Stimulated activated CD8-positive, alpha-beta memory T cell treated with anti-CD3 and anti-CD28 coated beads, Interleukin-15, amount 100 ng/mL, for 48 hours (primary cell): Measurements from ENCODE around the gene LRRC56.

Experiments used
- DNase-seq, 2 donors: peaks; one replicate each; pipeline ENCODE4 v3.0.0-alpha.2; 2020; ENCODE audit warnings: low read depth in 2 of 2

The LRRC56 gene

DNA sequence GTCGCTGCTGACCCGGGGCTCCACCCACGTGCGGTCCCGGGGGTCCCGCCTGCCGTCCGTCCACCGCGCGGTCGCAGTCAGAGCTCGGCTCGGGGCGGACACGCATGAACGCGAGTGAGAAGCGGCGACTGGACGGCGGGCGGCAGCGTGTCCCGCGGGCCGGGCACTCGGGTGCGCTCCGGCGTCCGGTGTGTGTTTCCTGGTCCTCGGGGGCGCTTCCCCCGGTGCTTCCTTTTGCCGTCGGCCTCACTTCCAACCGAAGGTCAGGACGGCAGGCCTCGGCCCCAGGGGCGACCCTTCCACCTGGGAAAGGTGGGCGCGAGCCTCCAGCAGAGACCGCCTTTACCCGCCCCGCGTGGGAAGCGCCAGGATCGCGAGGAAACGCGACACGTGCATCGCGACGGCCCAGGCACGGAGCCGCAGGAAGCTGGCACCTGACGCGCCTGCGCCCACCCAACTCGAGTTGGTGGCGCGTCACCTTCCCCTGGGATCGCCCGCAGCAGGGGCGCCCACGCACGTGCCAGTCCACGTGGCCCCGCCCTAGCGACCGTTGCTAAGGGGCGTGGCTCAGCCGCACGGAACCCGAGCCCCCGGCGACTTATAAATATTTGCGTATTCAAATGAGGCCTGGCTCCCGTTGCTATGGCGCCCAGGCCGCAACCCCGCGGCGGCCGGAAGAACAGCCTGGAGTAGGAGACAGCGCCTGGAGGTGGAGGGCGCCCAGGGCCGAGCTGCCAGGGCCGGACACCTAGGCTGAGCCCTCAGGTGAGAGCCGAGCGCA is at the start of gene LRRC56:
Gene LRRC56, plus strand, starts transcription at position 687 of the 781 bp plus-strand sequence. CDS start 3,158 bp downstream, outside the sequence.
- DNase-seq: peak; percentile 87 to 90

DNA sequence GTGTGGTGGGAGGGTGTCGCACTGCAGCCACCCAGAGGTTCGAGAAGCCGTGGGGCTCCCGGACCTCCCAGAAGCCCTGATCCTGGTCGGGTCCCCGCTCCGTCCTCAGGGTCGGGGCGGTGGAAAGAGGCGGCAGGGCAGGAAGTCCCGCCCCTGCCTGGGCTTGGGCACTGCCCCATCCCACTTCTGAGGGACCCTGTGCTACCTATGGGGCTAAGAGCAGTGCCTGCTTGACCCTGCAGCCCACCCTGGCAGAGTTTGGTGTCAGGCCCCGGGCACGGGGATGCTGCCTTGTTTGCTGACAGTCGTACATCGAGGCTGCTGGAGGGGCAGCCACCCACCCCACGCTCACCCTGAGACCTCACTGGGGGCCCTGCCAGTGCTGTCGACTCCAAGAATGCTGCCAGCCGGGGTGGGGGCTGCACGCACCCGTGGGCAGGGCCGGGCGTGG is 49.7 kb upstream of the LRRC56 start:
- no peak for DNase-seq

- DNase-seq: no peak
Measured at GRCh38 chr11:488062-488461, 49.3 kb upstream of the LRRC56 start.

GRCh38 chr11:488579-488978 is 48.7 kb upstream of the LRRC56 start:
- DNase-seq: no peak

DNA sequence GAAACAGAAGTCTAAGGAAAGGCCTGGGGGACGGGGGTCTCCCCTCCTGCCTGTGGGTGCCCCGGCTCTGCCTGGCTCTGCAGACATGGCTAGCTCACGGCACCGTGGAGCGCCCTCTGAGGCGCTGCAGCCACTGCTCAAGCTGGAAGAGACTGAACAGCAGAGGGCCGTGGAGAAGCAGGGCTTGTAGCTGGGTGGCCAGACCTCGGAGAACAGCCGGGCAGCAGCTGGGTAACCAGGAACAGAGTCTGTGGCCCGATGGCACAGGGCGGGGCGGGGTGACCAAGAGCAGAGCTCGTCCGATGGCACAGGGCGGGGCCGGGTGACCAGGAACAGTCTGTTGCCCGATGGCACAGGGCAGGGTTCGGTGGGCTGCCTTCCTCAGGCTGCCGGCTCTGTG is 48.3 kb upstream of the LRRC56 start:
- DNase-seq: no peak

GRCh38 chr11:489610-490185 is 47.6 kb upstream of the LRRC56 start:
- DNase-seq: no peak

- DNase-seq: no peak
Measured at GRCh38 chr11:490186-490929, 47.0 kb upstream of the LRRC56 start.

- DNase-seq: no peak
Measured at GRCh38 chr11:490930-491260, 46.4 kb upstream of the LRRC56 start.

GRCh38 chr11:491358-491757 is 46.0 kb upstream of the LRRC56 start:
- DNase-seq: no peak

GRCh38 chr11:492427-493226 is 44.7 kb upstream of the LRRC56 start:
- no peak for DNase-seq

GRCh38 chr11:494761-495536 is 42.4 kb upstream of the LRRC56 start:
- DNase-seq: no peak

- no peak for DNase-seq
Measured at GRCh38 chr11:495537-495931, 41.8 kb upstream of the LRRC56 start.

- DNase-seq: no peak
Measured at GRCh38 chr11:496834-497564, 40.3 kb upstream of the LRRC56 start.

DNA sequence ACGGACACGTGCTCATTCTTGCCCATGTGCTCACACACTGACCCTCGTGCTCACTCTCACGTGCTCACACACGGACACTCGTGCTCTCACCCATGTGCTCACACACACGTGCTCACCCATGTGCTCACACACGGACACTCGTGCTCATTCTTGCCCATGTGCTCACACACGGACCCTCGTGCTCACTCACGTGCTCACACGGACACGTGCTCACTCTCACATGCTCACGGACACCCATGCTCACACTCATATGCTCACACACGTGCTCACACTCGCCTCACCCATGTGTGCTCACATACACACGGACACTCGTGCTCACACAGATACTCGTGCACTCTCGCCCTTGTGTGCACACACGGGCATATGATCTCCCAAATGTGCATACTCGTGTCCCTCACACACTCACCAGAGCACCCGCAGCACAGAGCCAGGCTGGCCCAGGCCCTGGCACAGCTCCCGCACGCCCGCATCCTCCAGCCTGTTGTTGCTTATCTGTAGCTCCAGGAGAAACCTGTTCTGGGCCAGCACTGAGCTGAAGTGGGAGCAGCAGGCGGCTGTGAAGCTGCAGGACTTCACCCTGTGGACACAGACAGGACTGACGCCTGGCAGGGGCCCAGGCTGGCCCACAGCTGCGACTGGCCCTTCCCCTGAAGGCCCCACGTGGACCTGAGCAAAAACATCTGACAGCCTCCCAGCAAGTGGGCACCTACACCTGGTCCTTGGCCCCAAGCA is 39.6 kb upstream of the LRRC56 start:
- no peak for DNase-seq

DNA sequence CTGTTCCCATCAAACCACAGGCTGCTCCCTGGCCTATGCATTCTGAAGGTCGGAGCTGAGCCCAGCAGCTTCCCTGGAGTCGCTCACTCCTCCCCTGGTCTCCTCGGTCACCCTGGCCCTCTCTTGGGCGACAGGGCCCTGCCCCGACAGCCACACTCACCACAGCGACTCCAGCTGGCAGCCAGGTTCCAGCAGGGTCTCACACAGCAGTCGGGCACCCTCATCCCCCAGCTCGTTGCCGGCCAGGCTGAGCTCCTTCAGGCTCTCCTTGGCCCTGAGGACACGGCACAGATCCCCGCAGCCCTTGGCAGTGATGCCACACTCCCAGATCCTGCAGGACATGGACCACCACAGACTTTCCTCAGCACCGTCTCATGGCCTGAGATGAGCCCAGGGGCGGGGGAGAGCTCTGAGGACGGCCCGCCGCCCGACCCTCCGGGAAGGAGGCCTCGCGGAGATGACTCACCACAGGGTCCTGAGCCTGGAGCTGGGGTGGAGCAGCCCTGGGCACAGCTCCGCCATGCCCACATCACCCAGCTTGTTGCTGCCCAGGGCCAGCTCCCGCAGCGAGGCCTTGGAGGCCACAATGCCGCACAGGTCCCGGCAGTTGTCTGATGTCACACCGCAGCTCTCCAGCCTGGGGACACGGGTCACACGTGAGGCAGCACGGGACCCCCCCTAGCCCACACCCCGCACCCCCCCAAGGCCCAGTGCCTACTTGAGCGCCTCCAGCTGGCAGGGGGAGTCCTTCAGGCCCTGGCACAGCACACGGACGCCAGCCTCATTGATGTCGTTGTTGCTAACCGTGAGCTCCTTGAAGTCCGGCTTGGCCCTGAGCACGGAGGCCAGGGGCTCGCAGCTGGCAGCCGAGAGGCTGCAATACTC is 38.8 kb upstream of the LRRC56 start:
- no peak for DNase-seq

GRCh38 chr11:499201-500076 is 37.9 kb upstream of the LRRC56 start:
- DNase-seq: no peak

- no peak for DNase-seq
Measured at GRCh38 chr11:501001-501682, 36.2 kb upstream of the LRRC56 start.
